Stimulated activated CD8-positive, alpha-beta memory T cell treated with anti-CD3 and anti-CD28 coated beads, Interleukin-4, amount 100 ng/mL, for 4 hours (primary cell): ENCODE data around the gene DCAF17.
"Not testable (repeated sequence)": the region's sequence is repeated elsewhere in the genome, so short reads cannot be mapped to it uniquely, and the experiment has no call there.

Experiments
- DNase-seq, 2 donors: peaks; one replicate each; pipeline ENCODE4 v3.0.0-alpha.2; 2020; ENCODE audit warnings: low read depth in 2 of 2, low spot score in 1 of 2

Gene DCAF17

GRCh38 chr2:171452773-171453172, 18.7 kb downstream of the DCAF17 start:
- no peak for DNase-seq

DNA sequence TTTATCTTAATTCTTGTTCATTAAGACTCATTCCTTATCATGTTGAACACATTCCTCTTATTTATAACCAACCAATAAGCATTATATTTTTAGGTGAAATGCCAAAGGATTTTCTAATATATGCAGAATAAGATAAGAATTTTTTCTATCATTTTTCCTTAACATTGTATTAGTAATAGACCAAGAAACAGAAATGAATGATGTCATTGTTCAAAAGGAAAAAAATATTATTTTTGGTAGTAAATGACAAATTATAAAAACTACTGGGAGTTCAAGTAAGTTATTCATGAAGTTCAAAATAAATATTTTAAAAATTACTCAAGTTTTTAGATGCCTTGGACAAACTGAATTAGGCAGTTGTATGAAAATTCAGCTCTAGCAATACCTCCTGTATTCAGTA, 25.5 kb downstream of the DCAF17 start:
- DNase-seq, result no peak

GRCh38 chr2:171460537-171460936, 26.5 kb downstream of the DCAF17 start:
- DNase-seq, result no peak

- no peak for DNase-seq
Observed at GRCh38 chr2:171469176-171469575, 35.1 kb downstream of the DCAF17 start.

DNA sequence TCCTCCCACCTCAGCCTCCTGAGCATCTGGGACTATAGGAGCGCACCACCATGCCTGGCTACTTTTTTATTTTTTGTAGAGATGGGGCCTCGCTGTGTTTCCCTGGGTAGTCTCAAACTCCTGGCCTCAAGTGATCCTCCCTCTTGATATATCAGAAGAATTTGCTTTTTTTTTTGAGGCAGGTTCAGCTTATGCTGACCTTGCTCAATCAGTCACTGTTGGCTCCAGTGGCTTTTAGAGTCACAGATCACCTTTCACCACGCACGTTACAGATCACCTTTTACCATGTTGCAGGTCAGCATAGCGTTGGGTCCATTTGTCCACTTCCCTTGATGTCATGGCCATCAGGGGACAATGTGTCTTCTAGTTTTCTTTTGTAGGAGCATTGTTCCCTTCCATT, 36.1 kb downstream of the DCAF17 start:
- no peak for DNase-seq

DNA sequence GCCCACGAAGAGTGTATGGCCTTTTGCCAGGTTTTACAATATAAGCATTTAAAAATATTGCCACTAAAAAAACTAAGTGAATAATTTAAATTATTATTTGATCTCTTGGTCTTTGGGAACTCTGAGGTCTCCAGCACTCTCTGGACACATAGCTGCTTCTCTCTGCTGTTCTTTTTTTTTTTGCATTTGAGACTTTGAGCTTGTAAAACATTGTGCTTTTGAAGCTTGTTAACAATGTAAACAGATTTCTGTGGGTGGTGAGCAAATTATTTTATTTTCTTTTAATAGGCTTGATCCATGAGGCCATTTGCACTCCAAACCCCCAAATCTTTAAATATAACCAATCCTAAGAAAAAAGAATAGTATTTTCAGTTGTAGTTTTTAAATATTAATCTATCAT, 42.0 kb downstream of the DCAF17 start:
- no peak for DNase-seq

GRCh38 chr2:171478345-171478744, 44.3 kb downstream of the DCAF17 start:
- DNase-seq, result no peak

DNA sequence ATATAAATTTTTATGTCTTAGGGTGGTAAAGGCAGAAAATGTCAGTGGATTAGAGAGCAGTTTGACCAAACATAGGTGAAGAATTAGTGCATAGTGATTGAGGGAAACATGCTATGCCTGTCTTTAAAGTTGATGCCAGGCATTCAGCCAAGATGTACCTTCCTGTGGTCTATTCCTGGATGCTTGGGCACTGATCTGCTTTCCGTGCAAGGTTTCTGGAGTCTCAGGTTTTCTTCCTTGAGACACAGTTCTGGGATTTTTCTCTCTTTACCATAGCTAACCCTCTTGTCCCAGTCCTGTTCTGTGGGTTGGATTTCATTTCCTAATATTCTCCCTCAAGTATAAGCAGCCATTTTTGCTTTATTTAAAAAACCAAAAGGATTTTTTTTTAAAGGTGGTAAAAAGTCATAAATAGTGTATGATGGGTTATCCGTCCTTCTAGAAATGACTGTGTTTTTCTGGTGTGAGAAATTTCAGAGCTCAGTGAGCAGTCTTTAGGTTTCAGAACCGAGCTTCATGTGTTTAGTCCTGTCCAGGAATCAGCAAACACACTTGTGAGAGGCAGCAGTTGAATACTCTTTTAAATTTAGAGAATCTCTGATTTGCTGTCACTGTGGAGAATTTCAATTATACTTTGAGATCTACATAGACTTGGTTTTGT, 45.3 kb downstream of the DCAF17 start:
- no peak for DNase-seq

DNA sequence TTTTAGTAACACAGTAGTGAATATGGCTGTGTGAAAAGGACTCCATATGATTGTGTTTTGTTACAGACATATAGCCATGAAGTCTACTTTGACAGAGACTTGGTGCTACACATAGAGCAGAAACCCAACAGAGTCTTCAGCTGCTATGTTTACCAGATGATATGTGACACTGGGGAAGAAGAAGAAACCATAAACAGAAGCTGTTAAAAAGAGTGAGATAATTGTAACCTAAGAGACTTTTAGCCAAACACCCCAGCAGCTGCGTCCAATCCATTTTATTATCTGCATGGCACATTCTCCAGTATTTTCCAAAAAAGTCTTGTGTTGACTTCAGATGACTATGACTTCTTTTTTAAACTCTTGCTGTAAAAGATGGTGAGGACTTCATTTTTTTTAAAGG, 46.9 kb downstream of the DCAF17 start:
- no peak for DNase-seq

GRCh38 chr2:171482308-171482707, 48.3 kb downstream of the DCAF17 start:
- no peak for DNase-seq

GRCh38 chr2:171482877-171483276, 48.9 kb downstream of the DCAF17 start:
- DNase-seq, result no peak

DNA sequence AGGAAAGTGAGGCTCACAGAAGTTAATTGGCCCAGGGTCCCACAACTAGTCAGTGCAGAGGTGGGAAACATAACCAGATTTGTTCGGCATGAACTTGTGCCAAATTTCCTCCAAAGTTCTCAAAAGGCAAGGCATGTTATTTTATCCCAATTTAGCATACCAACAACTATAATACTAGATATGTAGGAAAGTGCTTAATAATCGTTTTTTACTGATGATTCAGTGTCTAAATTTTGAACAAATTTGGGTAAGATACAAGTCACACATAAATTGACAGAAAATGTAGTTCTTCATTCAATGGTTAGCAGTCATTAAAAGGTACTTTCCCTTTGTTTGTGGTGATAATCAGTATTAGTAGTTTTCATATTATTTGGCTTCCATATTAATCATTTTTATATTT, 49.8 kb downstream of the DCAF17 start:
- no peak for DNase-seq

GRCh38 chr2:171485116-171485515, 51.1 kb downstream of the DCAF17 start:
- DNase-seq, result no peak

DNA sequence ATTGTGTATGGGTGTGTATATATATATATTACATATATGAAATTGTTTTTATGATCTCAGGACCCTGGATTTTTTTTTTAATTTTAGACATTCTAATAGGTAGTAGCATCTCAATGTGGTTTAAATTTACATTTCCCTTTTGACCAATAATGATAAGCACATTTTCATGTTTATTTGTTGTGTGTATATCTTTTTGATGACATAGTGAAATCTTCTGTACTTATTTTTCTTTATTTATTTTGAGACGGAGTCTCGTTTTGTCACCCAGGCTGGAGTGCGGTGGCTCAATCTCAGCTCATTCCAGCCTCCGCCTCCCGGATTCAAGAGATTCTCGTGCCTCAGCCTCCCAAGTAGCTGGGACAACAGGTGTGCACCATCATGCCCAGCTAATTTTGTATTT, 53.2 kb downstream of the DCAF17 start:
- no peak for DNase-seq

DNA sequence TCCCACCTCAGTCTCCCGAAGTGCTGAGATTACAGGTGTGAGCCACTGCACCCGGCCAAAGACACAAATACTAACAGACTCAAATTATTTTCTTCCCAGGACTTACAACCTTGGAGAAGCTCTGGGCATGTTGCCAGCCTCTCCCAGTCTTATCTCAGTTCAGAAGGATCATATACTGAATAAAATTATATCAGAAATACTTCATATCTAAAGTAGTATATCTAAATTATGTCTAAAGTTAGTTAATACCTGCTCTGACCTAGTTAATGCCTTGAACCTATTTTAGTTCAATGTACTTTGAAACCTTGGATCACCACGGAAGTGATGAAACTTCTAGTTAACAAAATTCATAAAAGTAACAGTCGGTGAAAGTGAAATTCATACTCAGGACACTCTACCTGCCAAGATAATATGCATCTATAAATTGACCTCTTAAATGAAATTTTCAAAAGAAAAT, 53.8 kb downstream of the DCAF17 start:
- no peak for DNase-seq

GRCh38 chr2:171490577-171490976, 56.6 kb downstream of the DCAF17 start:
- no peak for DNase-seq

DNA sequence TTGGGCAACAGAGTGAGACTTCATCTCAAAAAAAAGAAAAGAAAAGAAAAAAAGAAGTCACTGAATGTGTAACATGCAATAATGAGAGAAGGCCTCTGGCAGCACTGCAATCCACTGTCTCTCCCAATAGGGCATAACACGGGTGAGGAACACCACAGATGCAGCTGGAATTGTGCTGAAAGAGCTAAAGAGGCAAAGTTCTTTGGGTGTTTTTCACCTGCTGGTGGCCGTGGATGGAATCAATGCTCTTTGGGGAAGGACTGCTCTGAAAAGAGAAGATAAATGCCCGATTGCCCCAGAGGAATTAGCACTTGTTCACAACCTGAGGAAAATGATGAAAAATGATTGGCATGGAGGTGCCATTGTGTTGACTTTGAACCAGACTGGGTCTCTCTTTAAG, 57.3 kb downstream of the DCAF17 start:
- no peak for DNase-seq

GRCh38 chr2:171492664-171493063, 58.6 kb downstream of the DCAF17 start:
- DNase-seq, result no peak

DNA sequence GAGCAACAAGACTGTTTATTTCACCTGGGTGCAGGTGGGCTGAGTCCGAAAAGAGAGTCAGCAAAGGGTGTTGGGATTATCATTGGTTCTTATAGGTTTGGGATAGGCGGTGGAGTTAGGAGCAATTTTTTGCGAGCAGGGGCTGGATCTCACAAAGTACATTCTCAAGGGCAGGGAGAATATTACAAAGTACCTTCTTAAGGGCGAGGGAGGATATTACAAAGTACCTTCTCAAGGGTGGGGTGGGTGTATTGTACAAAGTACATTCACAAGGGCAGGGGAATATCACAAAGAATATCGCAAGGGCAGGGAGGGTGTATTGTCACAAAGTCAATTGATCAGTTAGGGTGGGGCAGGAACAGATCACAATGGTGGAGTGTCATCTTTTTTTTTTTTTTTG, 63.6 kb downstream of the DCAF17 start:
- not testable (repeated sequence) for DNase-seq

GRCh38 chr2:171505374-171505773, 71.3 kb downstream of the DCAF17 start:
- DNase-seq, result no peak

- DNase-seq, result no peak
Observed at GRCh38 chr2:171509945-171510731, 76.1 kb downstream of the DCAF17 start.

DNA sequence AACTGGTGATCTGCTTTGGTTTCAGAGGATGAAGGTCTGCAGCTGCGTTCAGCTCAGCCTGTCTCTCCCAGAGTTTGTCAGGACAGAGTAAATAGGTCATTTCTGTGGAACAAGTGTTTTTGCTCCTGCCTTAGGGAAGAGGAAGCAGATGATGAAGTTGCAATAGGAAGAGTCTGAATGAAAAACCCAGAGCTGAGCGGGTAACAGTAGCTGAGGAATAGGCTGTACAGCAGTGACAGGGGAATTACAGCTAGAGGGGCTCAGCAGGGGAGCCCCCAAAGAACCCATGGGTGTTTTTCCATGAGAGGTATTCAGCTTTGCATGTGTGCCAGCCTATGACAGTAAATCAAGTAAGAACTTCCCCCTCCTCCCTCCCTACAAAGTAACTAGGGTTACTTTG, 78.0 kb downstream of the DCAF17 start:
- no peak for DNase-seq

DNA sequence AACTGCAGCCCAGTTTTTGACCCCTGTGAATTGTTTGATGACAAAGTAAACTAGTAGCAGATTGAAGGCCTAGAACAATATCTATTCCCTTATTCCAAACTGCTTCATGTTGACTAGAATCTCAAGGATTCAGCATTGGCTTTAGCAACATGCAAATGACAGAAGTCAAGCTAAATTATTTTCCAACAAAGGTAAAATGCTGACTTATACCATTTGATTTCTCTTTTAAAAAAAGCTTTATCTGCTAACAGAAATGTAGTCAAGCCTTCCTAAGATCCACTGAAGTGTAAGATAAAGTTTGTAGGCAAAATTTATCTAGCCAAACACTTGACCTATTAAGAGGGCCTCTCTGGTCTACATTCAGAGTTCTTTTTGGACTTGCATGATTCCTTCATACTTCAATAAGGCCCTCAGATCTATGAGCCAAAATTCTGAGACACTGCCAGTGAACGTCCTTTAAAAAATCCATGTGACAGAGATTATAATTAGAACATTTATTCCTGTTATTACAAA, 78.7 kb downstream of the DCAF17 start:
- no peak for DNase-seq
